ENCODE data around the gene TMEM120B. TPM values are rescaled to one million over a fixed set of nuclear protein-coding genes. Genes with fewer than 3 reads are reported as not detected.
"Not testable (repeated sequence)": the region's sequence is repeated elsewhere in the genome, so short reads cannot be mapped to it uniquely, and the experiment has no call there.

TMEM120B gene
- total and polyA plus RNA-seq, 2 of the 4 experiments (the other 2 are of a cell fraction): 10.6 to 18.4 TPM

DNA sequence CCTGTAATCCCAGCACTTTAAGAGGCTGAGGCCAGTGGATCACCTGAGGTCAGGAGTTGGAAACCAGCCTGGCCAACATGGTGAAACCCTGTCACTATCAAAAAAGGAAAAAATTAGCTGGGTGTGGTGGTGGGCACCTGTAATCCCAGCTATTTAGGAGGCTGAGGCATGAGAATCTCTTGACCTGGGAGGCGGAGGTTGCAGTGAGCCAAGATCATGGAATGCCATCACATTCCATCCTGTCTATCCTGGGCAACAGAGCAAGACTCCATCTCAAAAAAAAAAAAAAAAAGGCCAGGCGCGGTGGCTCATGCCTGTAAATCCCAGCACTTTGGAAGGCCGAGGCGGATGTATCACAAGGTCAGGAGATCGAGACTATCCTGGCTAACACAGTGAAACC, 14.7 kb upstream of the TMEM120B start:
- intact Hi-C loops (cut with micrococcal nuclease): loop anchor here (1.0 to 5.0 kb wide), 3 partner anchors 75 to 189 kb away; partner anchors contain the start of gene PSMD9
- dilution Hi-C loops (cut with HindIII; ENCODE audit: low sequenced_read_pairs, unreplicated experiment): not testable (repeated sequence)

More for the DNA sequence above, 14.7 kb upstream of the TMEM120B start:
- CTCF ChIA-PET: interaction anchor here (1.3 kb wide), 1 partner anchor 96 kb away, joined by 10 read pairs; no protein-coding TSS in a partner anchor
- H3K14ac ChIP-seq (replicated peaks; ENCODE audit: low read depth, low read length); H3K4me3 ChIP-seq (ENCODE audit: insufficient read depth, low read depth, low read length); POLR2A ChIA-PET (ENCODE audit: unreplicated experiment); H3K79me1 ChIP-seq (ENCODE audit: low read depth in 1 of 2, low read length in 2 of 2); H3K56ac ChIP-seq (ENCODE audit: extremely low read depth, insufficient read depth, low read length); H2BK120ac ChIP-seq (ENCODE audit: low read depth, low read length); H2BK5ac ChIP-seq (ENCODE audit: low read depth, low read length, poor library complexity, severe bottlenecking); H3K27ac ChIP-seq (ENCODE audit: insufficient read depth, low read length); DNase-seq; H3K9me1 ChIP-seq (ENCODE audit: insufficient read depth, low read length); H3K36me3 ChIP-seq (ENCODE audit: control insufficient read depth, insufficient read depth, low read length); H4K20me1 ChIP-seq (ENCODE audit: insufficient read depth, low read length); H3K27me3 ChIP-seq (ENCODE audit: control insufficient read depth, insufficient read depth, low read length); H3K9me3 ChIP-seq (ENCODE audit: control insufficient read depth, insufficient read depth, low read length); H3K4me1 ChIP-seq (ENCODE audit: control insufficient read depth, insufficient read depth, low read length); H4K91ac ChIP-seq (ENCODE audit: insufficient read depth, low read depth, low read length); BruUV-seq (replicated peaks); ATAC-seq (ENCODE audit: low read depth); H2AFZ ChIP-seq (replicated peaks; ENCODE audit: low read length, poor library complexity); H4K8ac ChIP-seq (ENCODE audit: low read depth in 2 of 2, low read length in 2 of 2); H3K9ac ChIP-seq (ENCODE audit: low read depth, low read length); H2BK15ac ChIP-seq (ENCODE audit: low read depth, low read length); H3K4me2 ChIP-seq (ENCODE audit: low read depth, low read length); H3K23ac ChIP-seq (ENCODE audit: low read depth, low read length); H3K18ac ChIP-seq (ENCODE audit: low read depth, low read length); H2AK5ac ChIP-seq (ENCODE audit: low read depth, low read length); H4K5ac ChIP-seq (ENCODE audit: low read depth, low read length); H2AK9ac ChIP-seq (replicated peaks; ENCODE audit: low read depth, low read length, poor library complexity); H2BK20ac ChIP-seq (ENCODE audit: low read depth, low read length); H3K4ac ChIP-seq (ENCODE audit: low read depth, low read length): not testable (repeated sequence)
- in situ Hi-C loops (cut with MboI; ENCODE audit: low sequenced_read_pairs): loop anchor here (5.0 kb wide), 1 partner anchor 189 kb away; the partner anchor contains the start of gene PSMD9
- 80% methylated on average over 3 of the region's 6 CpGs; no CpG with 5 or more reads in 1 of the 2 experiments for whole genome bisulfite sequencing, 2 experiments (ENCODE audit: extremely low coverage in 2 of 2, insufficient read length in 1 of 2)

All from IMR-90 (cell line).